Measurements from ENCODE around the gene HSD17B2. TPM values are rescaled to one million over a fixed set of nuclear protein-coding genes. Genes with fewer than 3 reads are reported as not detected.
"Not testable (repeated sequence)": the region's sequence is repeated elsewhere in the genome, so short reads cannot be mapped to it uniquely, and the experiment has no call there.

HSD17B2 gene
- total RNA-seq, 1 experiment from 2014 or later = not detected

- in situ Hi-C loops (cut with HindIII; ENCODE audit: low pct_unique_long_range_greater_than_20kb, low sequenced_read_pairs) = no loop called here
Observed at GRCh38 chr16:82138478-82139285, 103.6 kb downstream of the HSD17B2 start.

DNA sequence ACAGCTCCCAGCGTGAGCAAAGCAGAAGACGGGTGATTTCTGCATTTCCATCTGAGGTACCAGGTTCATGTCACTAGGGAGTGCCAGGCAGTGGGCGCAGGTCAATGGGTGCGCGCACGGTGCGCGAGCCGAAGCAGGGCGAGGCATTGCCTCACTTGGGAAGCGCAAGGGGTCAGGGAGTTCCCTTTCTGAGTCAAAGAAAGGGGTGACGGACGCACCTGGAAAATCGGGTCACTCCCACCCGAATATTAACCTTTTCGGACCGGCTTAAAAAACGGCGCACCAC lies 104.2 kb downstream of the HSD17B2 start:
- DNase-seq (ENCODE audit: low read depth); in situ Hi-C loops (cut with HindIII; ENCODE audit: low pct_unique_long_range_greater_than_20kb, low sequenced_read_pairs): not testable (repeated sequence)

More at GRCh38 chr16:82138478-82139285, 103.6 kb downstream of the HSD17B2 start:
- peak; percentile 11 for DNase-seq (ENCODE audit: low read depth)

GRCh38 chr16:82146556-82146955 lies 111.5 kb downstream of the HSD17B2 start:
- in situ Hi-C loops (cut with HindIII; ENCODE audit: low pct_unique_long_range_greater_than_20kb, low sequenced_read_pairs) = no loop called here

DNA sequence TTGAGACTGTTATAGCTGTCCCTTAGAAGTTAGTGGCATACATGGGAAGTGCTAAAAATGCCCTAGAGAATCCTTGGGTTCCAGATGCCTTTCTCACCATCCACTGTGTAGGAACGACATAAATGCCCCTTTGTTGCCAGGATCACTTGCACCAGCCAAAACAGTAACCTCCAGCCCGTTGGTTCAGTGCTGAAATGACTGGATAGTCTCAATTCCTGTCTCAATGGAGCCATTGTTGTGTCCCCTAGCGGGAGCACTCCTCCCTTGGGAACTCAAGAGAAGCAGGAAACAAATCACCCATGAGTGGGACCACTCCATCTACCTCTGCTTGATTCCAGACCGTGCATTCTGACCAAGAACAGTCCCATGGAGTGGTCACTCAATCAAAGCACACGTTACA lies 111.9 kb downstream of the HSD17B2 start:
- DNase-seq (ENCODE audit: low read depth) = no peak
- in situ Hi-C loops (cut with HindIII; ENCODE audit: low pct_unique_long_range_greater_than_20kb, low sequenced_read_pairs) = no loop called here

More at GRCh38 chr16:82146556-82146955, 111.5 kb downstream of the HSD17B2 start:
- no peak for DNase-seq (ENCODE audit: low read depth)

GRCh38 chr16:82147546-82147945 lies 112.5 kb downstream of the HSD17B2 start:
- DNase-seq (ENCODE audit: low read depth) = no peak
- in situ Hi-C loops (cut with HindIII; ENCODE audit: low pct_unique_long_range_greater_than_20kb, low sequenced_read_pairs) = no loop called here

Other genes with a start within 250 kb of the HSD17B2 start
- not detected in 2 replicates for gene SDR42E1, start 23.8 kb upstream of the HSD17B2 start, total RNA-seq (2014; rRNA removed; shearing (Covaris generic); ENCODE audit: low replicate concordance)
- 10.2 and 22.2 TPM in 2 replicates for gene MPHOSPH6, start 135.0 kb downstream of the HSD17B2 start, total RNA-seq (2014; rRNA removed; shearing (Covaris generic); ENCODE audit: low replicate concordance)

Measured in Caki2 (cell line).